Fibroblast of the aortic adventitia (primary cell): ENCODE results near the gene IQCK. TPM values are rescaled to one million over a fixed set of nuclear protein-coding genes. Genes with fewer than 3 reads are reported as not detected.

Experiments used
- DNase-seq: peaks from one replicate; pipeline ENCODE4 v3.0.0-alpha.2; 2010; ENCODE audit warnings: low read depth
- H3K4me3 ChIP-seq: 2 replicates; pipeline ENCODE4 v1.5.1; 2011; ENCODE audit warnings: low read depth, mild to moderate bottlenecking, control low read depth, low read length, moderate library complexity
- CTCF ChIP-seq: IDR thresholded peaks from 2 replicates; pipeline ENCODE4 v1.5.1; 2011; ENCODE audit warnings: mild to moderate bottlenecking, low read length, control low read depth, inconsistent platforms; ENCODE audit not compliant: insufficient read depth
- total RNA-seq: library from RNA; depleted of rRNA; stranded (reverse); fragments of >200 nt; gene quantifications from 2 replicates; pipeline ENCODE4 v1.2.3, GENCODE V29; 2012; ENCODE audit warnings: low replicate concordance

IQCK gene
- total RNA-seq, 1 donor = 22.3 TPM

- peak overlapping the region; percentile 85 for H3K4me3 ChIP-seq
- no peak for TF ChIP-seq CTCF
- DNase-seq = peak; percentile 55
Measured at GRCh38 chr16:19883296-19883965, 165.4 kb downstream of the IQCK start.

GRCh38 chr16:19883966-19884485 is 166.0 kb downstream of the IQCK start:
- TF ChIP-seq CTCF = no peak
- no peak for DNase-seq
- H3K4me3 ChIP-seq = peak overlapping the region; percentile 85

- peak; percentile 36 for DNase-seq
- TF ChIP-seq CTCF = no peak
- H3K4me3 ChIP-seq = peak within 1 kb of the TSS; percentile 85
Measured at GRCh38 chr16:19884611-19885450, 166.8 kb downstream of the IQCK start, which contains the start of gene GPRC5B. Gene GPRC5B, minus strand, starts transcription at chr16:19884848. Its CDS starts 12,003 bp downstream, at chr16:19872845.

GRCh38 chr16:19885451-19886072 is 167.5 kb downstream of the IQCK start:
- TF ChIP-seq CTCF = no peak
- peak overlapping the region; percentile 85 for H3K4me3 ChIP-seq
- DNase-seq = no peak

- peak; percentile 100 for TF ChIP-seq CTCF
- H3K4me3 ChIP-seq = peak overlapping the region; percentile 22
- peak; percentile 83 for DNase-seq
Measured at GRCh38 chr16:19886073-19886941, 168.2 kb downstream of the IQCK start.

GRCh38 chr16:19888834-19889233 is 170.8 kb downstream of the IQCK start:
- DNase-seq = no peak
- H3K4me3 ChIP-seq = no peak overlapping the region
- TF ChIP-seq CTCF = no peak
